ENCODE data around the gene PRKCB. TPM values are rescaled to one million over a fixed set of nuclear protein-coding genes. Genes with fewer than 3 reads are reported as not detected.
"Not testable (repeated sequence)": the region's sequence is repeated elsewhere in the genome, so short reads cannot be mapped to it uniquely, and the experiment has no call there.

The PRKCB gene
- polyA plus RNA-seq, 2 of the 4 experiments (the other 2 are of a cell fraction) = 0.09 to 0.22 TPM

DNA sequence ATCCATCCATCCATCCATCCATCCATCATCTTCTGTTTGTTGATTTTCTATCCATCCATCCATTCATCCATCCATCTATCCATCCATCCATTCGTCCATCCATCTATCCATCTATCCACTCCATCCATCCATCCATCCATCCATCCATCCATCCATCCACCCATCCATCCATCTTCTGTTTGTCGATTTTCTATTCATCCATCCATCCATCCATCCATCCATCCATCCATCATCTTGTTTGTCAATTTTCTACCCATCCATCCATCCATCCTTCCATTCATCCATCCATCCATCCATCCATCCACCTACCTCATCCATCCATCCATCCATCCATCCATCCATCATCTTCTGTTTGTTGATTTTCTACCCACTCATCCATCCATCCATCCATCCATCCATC is 97.9 kb downstream of the PRKCB start:
- POLR2A ChIA-PET; H3K9me3 ChIP-seq; H3K4me1 ChIP-seq; CTCF ChIA-PET; H3K4me3 ChIP-seq; ATAC-seq; H3K27ac ChIP-seq; H3K4me2 ChIP-seq; DNase-seq (ENCODE audit: low read depth in 1 of 2, low spot score in 1 of 2); FAIRE-seq: not testable (repeated sequence)
- WGBS (ENCODE audit: missing lambda C conversion rate) = 0% methylated on average over 2 of the region's 2 CpGs

DNA sequence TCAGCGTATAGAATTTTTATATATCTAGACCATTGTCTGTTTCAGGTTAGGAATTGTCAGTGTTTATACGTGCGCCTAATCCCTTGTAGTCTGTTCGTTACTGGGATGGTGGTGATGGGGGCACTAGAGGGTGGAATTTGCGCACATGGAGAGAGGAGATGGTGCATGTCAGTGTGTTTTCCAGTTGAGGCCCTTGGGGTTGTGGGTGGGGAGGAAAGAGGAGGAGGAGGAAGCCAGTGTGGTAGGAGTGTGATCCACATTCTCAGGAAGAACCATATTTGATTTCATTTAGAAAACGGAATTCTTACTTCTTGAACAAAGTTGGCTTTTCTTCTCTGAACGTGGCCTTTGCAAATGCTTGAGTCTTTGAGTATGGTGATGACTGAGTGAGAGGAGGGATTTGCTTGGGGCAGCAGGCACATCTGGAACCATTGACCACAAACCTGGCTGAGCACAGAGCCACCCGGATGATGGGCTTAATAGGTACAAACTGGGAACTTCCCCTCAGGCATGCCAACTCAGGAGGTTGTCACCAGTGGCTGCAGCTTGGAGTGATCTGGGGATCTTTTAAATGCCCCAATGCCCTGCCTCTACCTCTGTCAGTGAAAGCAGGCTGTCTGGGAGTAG is 98.9 kb downstream of the PRKCB start:
- DNase-seq (ENCODE audit: low read depth in 1 of 2, low spot score in 1 of 2) = no peak
- 26% methylated on average over 8 of the region's 8 CpGs for WGBS (ENCODE audit: missing lambda C conversion rate)
- Histone ChIP-seq H3K4me1 (no peaks in the 10 kb centered on the region), H3K4me2 (no peak overlapping the region), H3K9me3 (no peaks in the 10 kb centered on the region), H3K4me3 (no peak overlapping the region), H3K27ac (no peak overlapping the region)
- no peak for FAIRE-seq
- ATAC-seq = no peak
- no peak for TF ChIP-seq RARB (CRISPR knock-in tag; IDR thresholded peaks at IDR 0.05)
- no peak for TF ChIP-seq EHMT2 (IDR thresholded peaks at IDR 0.05; ENCODE audit: low read depth)
- no peak for TF ChIP-seq NPAS2 (CRISPR knock-in tag; IDR thresholded peaks at IDR 0.05; ENCODE audit: borderline replicate concordance)
- no peak for TF ChIP-seq HDAC2 (IDR thresholded peaks at IDR 0.05)
- no peak for TF ChIP-seq ESRRA (IDR thresholded peaks at IDR 0.05; ENCODE audit: borderline replicate concordance, low read length)
- TF ChIP-seq KDM5A (IDR thresholded peaks at IDR 0.05) = no peak
- no peak for TF ChIP-seq SREBF2 (IDR thresholded peaks at IDR 0.05)
- TF ChIP-seq, protein P1, sequence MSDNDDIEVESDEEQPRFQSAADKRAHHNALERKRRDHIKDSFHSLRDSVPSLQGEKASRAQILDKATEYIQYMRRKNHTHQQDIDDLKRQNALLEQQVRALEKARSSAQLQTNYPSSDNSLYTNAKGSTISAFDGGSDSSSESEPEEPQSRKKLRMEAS (IDR thresholded peaks at IDR 0.05) = no peak
- POLR2A ChIA-PET = no interaction called here
- CTCF ChIA-PET = interaction anchor here (0.6 kb wide), 1 partner anchor 106 kb away, joined by 4 read pairs; no protein-coding TSS in a partner anchor

DNA sequence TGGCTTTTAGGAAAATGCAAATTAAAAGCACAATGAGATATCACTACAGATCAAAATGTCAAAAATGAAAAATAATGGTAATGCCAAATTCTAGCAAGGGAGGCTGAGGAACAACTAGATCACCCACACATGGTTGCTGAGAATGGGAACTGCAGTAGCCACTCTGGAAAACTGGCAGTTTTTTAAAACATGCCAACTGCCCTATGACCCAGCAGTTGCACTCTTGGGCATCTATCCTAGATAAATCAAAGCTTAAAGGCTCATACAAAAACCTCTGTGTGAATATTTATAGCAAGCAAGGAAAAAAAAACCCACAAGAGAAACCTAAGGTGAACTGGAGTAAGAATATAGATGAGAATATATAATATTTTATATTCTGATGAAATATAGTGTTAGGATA is 104.3 kb downstream of the PRKCB start:
- FAIRE-seq (no peak), ATAC-seq (no peak), DNase-seq (ENCODE audit: low read depth in 1 of 2, low spot score in 1 of 2) (no peak)
- no peak overlapping the region for H3K4me3 ChIP-seq
- ChIA-PET CTCF (no interaction called here), POLR2A (no interaction called here)
- H3K4me1 ChIP-seq = no peaks in the 10 kb centered on the region
- H3K9me3 ChIP-seq = no peaks in the 10 kb centered on the region
- no peak overlapping the region for H3K27ac ChIP-seq
- H3K4me2 ChIP-seq = no peak overlapping the region
- TF ChIP-seq TP53 (CRISPR knock-in tag; IDR thresholded peaks at IDR 0.05) = no peak

DNA sequence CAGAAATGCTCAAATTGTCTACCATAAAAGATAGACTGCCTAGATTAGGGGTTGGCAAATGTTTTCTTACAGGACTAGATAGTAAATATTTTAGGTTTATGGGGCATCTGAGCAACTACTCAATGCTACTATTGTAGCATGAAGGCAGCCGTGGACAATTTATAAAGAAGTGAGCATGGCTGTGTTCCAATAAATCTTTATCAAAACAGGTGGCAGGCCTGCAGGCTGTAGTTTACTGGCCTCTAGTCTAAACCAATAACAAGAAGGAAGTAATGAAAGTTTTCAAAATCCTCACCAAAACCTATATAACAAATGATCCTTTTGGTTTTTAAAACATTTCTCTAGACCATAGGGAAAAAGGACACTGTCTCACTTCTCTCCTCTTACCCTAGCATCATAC is 105.2 kb downstream of the PRKCB start:
- DNase-seq (ENCODE audit: low read depth in 1 of 2, low spot score in 1 of 2) = no peak
- H3K4me1 ChIP-seq = no peaks in the 10 kb centered on the region
- no peak for ATAC-seq
- no peak for TF ChIP-seq GATA3 (IDR thresholded peaks at IDR 0.05; ENCODE audit: borderline replicate concordance)
- no peak for TF ChIP-seq HOXB13 (CRISPR knock-in tag; IDR thresholded peaks at IDR 0.05; ENCODE audit: low read depth)
- TF ChIP-seq, protein P2, sequence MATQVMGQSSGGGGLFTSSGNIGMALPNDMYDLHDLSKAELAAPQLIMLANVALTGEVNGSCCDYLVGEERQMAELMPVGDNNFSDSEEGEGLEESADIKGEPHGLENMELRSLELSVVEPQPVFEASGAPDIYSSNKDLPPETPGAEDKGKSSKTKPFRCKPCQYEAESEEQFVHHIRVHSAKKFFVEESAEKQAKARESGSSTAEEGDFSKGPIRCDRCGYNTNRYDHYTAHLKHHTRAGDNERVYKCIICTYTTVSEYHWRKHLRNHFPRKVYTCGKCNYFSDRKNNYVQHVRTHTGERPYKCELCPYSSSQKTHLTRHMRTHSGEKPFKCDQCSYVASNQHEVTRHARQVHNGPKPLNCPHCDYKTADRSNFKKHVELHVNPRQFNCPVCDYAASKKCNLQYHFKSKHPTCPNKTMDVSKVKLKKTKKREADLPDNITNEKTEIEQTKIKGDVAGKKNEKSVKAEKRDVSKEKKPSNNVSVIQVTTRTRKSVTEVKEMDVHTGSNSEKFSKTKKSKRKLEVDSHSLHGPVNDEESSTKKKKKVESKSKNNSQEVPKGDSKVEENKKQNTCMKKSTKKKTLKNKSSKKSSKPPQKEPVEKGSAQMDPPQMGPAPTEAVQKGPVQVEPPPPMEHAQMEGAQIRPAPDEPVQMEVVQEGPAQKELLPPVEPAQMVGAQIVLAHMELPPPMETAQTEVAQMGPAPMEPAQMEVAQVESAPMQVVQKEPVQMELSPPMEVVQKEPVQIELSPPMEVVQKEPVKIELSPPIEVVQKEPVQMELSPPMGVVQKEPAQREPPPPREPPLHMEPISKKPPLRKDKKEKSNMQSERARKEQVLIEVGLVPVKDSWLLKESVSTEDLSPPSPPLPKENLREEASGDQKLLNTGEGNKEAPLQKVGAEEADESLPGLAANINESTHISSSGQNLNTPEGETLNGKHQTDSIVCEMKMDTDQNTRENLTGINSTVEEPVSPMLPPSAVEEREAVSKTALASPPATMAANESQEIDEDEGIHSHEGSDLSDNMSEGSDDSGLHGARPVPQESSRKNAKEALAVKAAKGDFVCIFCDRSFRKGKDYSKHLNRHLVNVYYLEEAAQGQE (IDR thresholded peaks at IDR 0.05) = no peak
- TF ChIP-seq POLR2AphosphoS2 (conservative IDR thresholded peaks at IDR 0.05; ENCODE audit: low read length) = no peak
- no peak for TF ChIP-seq CHD2 (IDR thresholded peaks at IDR 0.05; ENCODE audit: low read length, partially characterized antibody)
- no peak for TF ChIP-seq EHMT2 (IDR thresholded peaks at IDR 0.05; ENCODE audit: low read depth)
- TF ChIP-seq, protein P3, sequence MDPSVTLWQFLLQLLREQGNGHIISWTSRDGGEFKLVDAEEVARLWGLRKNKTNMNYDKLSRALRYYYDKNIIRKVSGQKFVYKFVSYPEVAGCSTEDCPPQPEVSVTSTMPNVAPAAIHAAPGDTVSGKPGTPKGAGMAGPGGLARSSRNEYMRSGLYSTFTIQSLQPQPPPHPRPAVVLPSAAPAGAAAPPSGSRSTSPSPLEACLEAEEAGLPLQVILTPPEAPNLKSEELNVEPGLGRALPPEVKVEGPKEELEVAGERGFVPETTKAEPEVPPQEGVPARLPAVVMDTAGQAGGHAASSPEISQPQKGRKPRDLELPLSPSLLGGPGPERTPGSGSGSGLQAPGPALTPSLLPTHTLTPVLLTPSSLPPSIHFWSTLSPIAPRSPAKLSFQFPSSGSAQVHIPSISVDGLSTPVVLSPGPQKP (IDR thresholded peaks at IDR 0.05; ENCODE audit: low read depth, low read length) = no peak
- TF ChIP-seq MYC (IDR thresholded peaks at IDR 0.05; ENCODE audit: borderline replicate concordance, low read length) = no peak
- TF ChIP-seq RARB (CRISPR knock-in tag; IDR thresholded peaks at IDR 0.05) = no peak
- TF ChIP-seq EHF (CRISPR knock-in tag; IDR thresholded peaks at IDR 0.05) = no peak
- no peak for TF ChIP-seq RFX5 (IDR thresholded peaks at IDR 0.05)
- no peak for TF ChIP-seq ZFP36 (IDR thresholded peaks at IDR 0.05; ENCODE audit: borderline replicate concordance, partially characterized antibody)
- no peak for TF ChIP-seq NPAS2 (CRISPR knock-in tag; IDR thresholded peaks at IDR 0.05; ENCODE audit: borderline replicate concordance)
- TF ChIP-seq BHLHE40 (IDR thresholded peaks at IDR 0.05; ENCODE audit: low read depth, low read length) = no peak
- no peak for TF ChIP-seq HDAC2 (IDR thresholded peaks at IDR 0.05)
- TF ChIP-seq HOXA7 (CRISPR knock-in tag; IDR thresholded peaks at IDR 0.05) = no peak
- TF ChIP-seq SREBF2 (IDR thresholded peaks at IDR 0.05) = no peak
- TF ChIP-seq, protein P1 (IDR thresholded peaks at IDR 0.05) = no peak
- no peak for TF ChIP-seq POLR2A (IDR thresholded peaks at IDR 0.05; ENCODE audit: low read length)
- TF ChIP-seq, protein P4, sequence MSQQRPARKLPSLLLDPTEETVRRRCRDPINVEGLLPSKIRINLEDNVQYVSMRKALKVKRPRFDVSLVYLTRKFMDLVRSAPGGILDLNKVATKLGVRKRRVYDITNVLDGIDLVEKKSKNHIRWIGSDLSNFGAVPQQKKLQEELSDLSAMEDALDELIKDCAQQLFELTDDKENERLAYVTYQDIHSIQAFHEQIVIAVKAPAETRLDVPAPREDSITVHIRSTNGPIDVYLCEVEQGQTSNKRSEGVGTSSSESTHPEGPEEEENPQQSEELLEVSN (IDR thresholded peaks at IDR 0.05; ENCODE audit: borderline replicate concordance, low read depth) = no peak
- no peak overlapping the region for H3K27ac ChIP-seq
- ChIA-PET CTCF (interaction anchor here (1.5 kb wide), 1 partner anchor 75 kb away, joined by 4 read pairs; no protein-coding TSS in a partner anchor), POLR2A (no interaction called here)
- no peak overlapping the region for H3K4me3 ChIP-seq
- 52% methylated on average over 1 of the region's 1 CpG for WGBS (ENCODE audit: missing lambda C conversion rate)
- no peak overlapping the region for H3K4me2 ChIP-seq
- no peak for FAIRE-seq
- H3K9me3 ChIP-seq = no peaks in the 10 kb centered on the region

All from A549 (cell line).